GM21717 (cell line): ENCODE measurements around the gene FOSB.

Experiments
- ATAC-seq: cut with Tn5 transposase; IDR thresholded peaks from one replicate; pipeline ENCODE4 v1.9.1; 2021; ENCODE audit warnings: mild to moderate bottlenecking, moderate library complexity; ENCODE audit not compliant: unreplicated experiment

The FOSB gene

DNA sequence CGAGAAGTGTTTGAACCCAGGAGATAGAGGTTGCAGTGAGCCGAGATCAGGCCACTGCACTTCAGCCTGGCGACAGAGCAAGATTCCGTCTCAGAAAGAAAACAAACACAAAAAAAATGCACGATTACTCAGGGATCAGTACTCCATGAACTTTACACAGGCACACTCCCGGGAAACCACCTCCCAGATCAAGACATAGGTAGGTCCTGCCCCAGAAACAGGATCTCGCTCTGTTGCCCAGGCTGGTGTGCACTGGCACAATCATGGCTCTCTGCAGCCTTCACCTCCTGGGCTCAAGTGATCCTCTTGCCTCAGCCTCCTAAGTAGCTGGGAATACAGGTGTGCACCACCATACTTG is 50.7 kb downstream of the FOSB start:
- no peak for ATAC-seq

DNA sequence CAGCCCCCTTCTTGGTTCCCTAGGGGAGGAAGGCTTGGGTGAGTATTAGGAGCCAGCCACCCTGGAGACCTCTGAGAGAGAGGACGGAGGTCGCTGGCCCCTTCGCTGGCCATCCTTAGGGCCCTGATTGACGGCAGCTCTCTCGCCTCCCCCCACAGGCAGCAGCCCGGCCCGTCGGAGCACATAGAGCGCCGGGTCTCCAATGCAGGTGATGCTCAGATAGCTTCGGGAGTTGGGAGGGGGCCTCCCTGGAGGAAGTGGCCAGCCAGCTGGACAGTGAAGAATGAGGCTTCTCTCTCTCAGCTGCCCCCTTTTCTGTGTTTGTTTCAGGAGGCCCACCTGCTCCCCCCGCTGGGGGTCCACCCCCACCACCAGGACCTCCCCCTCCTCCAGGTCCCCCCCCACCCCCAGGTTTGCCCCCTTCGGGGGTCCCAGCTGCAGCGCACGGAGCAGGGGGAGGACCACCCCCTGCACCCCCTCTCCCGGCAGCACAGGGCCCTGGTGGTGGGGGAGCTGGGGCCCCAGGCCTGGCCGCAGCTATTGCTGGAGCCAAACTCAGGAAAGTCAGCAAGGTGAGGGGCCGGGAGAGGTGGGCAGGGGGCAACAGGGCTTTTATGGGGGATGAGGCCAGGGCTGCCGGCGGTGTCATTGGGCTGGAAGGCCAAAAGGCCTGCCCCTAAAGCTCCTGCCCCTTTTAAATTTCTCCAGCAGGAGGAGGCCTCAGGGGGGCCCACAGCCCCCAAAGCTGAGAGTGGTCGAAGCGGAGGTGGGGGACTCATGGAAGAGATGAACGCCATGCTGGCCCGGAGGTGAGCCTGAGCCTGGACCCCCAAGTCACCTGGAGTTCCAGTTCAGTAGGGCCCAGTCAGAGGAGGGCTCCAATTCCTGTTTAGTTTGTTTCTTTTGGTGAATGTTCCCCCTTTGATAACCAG is 54.5 kb downstream of the FOSB start:
- no peak for ATAC-seq

DNA sequence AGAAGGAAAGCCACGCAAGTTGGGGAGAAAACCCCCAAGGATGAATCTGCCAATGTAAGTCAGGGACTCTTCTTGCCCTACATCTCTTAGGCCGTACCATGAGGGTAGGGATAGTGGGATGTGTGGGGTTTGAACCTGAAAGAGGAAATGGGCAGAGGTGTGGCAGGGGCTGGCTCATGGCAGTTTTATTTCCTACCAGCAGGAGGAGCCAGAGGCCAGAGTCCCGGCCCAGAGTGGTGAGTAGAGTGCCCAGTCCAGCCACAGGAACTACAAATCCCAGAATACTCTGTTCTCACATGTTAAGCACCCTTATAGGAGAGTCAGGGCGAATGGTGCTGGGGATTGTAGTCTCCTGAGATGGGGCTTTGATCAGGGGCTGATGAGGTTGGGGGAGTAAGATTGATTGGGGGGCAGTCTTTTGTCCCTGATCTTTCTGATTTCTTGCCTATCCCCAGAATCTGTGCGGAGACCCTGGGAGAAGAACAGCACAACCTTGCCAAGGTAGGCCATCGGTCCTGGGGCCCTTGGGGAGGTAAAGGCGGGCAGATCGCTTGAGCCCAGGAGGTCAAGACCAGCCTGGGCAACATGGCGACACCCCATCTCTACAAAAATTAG is 56.0 kb downstream of the FOSB start:
- ATAC-seq: no peak

DNA sequence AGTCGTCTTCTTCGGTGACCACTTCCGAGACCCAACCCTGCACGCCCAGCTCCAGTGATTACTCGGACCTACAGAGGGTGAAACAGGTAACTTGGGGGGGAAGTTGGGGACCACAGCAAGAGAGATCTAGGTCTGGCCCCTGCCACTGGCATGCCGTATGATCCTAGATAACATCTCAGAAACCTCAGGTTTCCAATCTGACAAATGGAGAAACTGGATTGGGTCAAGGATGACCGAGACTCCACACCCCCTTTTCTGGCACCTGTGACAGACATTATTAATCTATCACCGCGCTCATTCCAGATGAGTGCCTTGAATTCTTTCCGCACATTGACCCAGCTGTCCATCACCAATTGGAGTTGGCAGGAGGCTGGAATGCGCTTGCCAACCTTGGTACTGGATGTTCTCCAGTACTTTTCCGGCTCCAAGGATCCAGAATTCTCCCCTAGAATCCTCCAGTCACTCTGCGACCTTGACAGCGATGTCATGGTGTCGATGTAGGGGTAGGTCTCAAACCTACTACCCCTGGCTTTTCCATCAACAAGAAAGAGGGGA is 56.9 kb downstream of the FOSB start:
- no peak for ATAC-seq
